ENCODE measurements around the gene ATP6V0B.

ATP6V0B gene

GRCh38 chr1:44008259-44008658 is 33.5 kb downstream of the ATP6V0B start:
- DNase-seq, result no peak

- DNase-seq, result no peak
Observed at GRCh38 chr1:44010935-44011471, 36.2 kb downstream of the ATP6V0B start.

- DNase-seq, result no peak
Observed at GRCh38 chr1:44012404-44012803, 37.6 kb downstream of the ATP6V0B start.

- no peak for DNase-seq
Observed at GRCh38 chr1:44012941-44013609, 38.3 kb downstream of the ATP6V0B start.

- no peak for DNase-seq
Observed at GRCh38 chr1:44013949-44014348, 39.2 kb downstream of the ATP6V0B start.

- DNase-seq, result no peak
Observed at GRCh38 chr1:44014365-44015104, 39.8 kb downstream of the ATP6V0B start.

- DNase-seq, result no peak
Observed at GRCh38 chr1:44015206-44015605, 40.4 kb downstream of the ATP6V0B start.

GRCh38 chr1:44016041-44016889 is 41.5 kb downstream of the ATP6V0B start:
- DNase-seq, result no peak

GRCh38 chr1:44016890-44017400 is 42.2 kb downstream of the ATP6V0B start:
- no peak for DNase-seq

- no peak for DNase-seq
Observed at GRCh38 chr1:44019466-44019948, 44.7 kb downstream of the ATP6V0B start.

- no peak for DNase-seq
Observed at GRCh38 chr1:44020464-44020863, 45.7 kb downstream of the ATP6V0B start.

- no peak for DNase-seq
Observed at GRCh38 chr1:44021156-44021555, 46.4 kb downstream of the ATP6V0B start.

GRCh38 chr1:44021581-44022321 is 47.0 kb downstream of the ATP6V0B start:
- no peak for DNase-seq

GRCh38 chr1:44024031-44024902 is 49.5 kb downstream of the ATP6V0B start:
- no peak for DNase-seq

- DNase-seq, result no peak
Observed at GRCh38 chr1:44024903-44025525, 50.3 kb downstream of the ATP6V0B start.

GRCh38 chr1:44025816-44026215 is 51.1 kb downstream of the ATP6V0B start:
- no peak for DNase-seq

GRCh38 chr1:44027320-44027719 is 52.6 kb downstream of the ATP6V0B start:
- DNase-seq, result no peak
